HuH-7.5 (cell line): ENCODE measurements around the gene MIER3.

ENCODE experiments used
- DNase-seq: peaks from one replicate; pipeline ENCODE4 v3.0.0; 2011; ENCODE audit warnings: low spot score

MIER3 gene

GRCh38 chr5:56961746-56962145 is 9.8 kb upstream of the MIER3 start:
- DNase-seq, result no peak

- DNase-seq, result no peak
These were observed 7.4 kb upstream of the MIER3 start for GRCh38 chr5:56959326-56959725.

GRCh38 chr5:56958595-56958994 is 6.7 kb upstream of the MIER3 start:
- DNase-seq, result no peak

- no peak for DNase-seq
These were observed 2.3 kb upstream of the MIER3 start for GRCh38 chr5:56954262-56954661.

- DNase-seq, result peak; percentile 22
These were observed 587 bp downstream of the MIER3 start for GRCh38 chr5:56951126-56951945.

GRCh38 chr5:56950626-56951125 is 1.2 kb downstream of the MIER3 start:
- peak; percentile 26 for DNase-seq

- no peak for DNase-seq
These were observed 4.9 kb downstream of the MIER3 start for GRCh38 chr5:56947052-56947451.

GRCh38 chr5:56941981-56942380 is 9.9 kb downstream of the MIER3 start:
- DNase-seq, result no peak

GRCh38 chr5:56938858-56939257 is 13.1 kb downstream of the MIER3 start:
- DNase-seq, result no peak

- no peak for DNase-seq
These were observed 17.6 kb downstream of the MIER3 start for GRCh38 chr5:56934325-56934724.

GRCh38 chr5:56922922-56923321 is 29.0 kb downstream of the MIER3 start:
- DNase-seq, result no peak

GRCh38 chr5:56919942-56920662 is 31.8 kb downstream of the MIER3 start:
- no peak for DNase-seq

- no peak for DNase-seq
These were observed 33.9 kb downstream of the MIER3 start for GRCh38 chr5:56918054-56918453.

GRCh38 chr5:56917534-56917933 is 34.4 kb downstream of the MIER3 start:
- no peak for DNase-seq

- no peak for DNase-seq
These were observed 37.2 kb downstream of the MIER3 start for GRCh38 chr5:56914678-56915077.

GRCh38 chr5:56913766-56914165 is 38.2 kb downstream of the MIER3 start:
- no peak for DNase-seq

- no peak for DNase-seq
These were observed 41.5 kb downstream of the MIER3 start for GRCh38 chr5:56910210-56910965.

GRCh38 chr5:56909294-56910209 is 42.4 kb downstream of the MIER3 start, which contains the start of gene SETD9:
SETD9 (plus strand) TSS chr5:56909596; CDS start chr5:56909646, 50 bp downstream.
- DNase-seq, result peak; percentile 62

- no peak for DNase-seq
These were observed 43.0 kb downstream of the MIER3 start for GRCh38 chr5:56908942-56909293.

- no peak for DNase-seq
These were observed 50.9 kb downstream of the MIER3 start for GRCh38 chr5:56900858-56901578.

- DNase-seq, result no peak
These were observed 51.5 kb downstream of the MIER3 start for GRCh38 chr5:56900395-56900794.
